ENCODE results near the gene POC5. TPM values are rescaled to one million over a fixed set of nuclear protein-coding genes. Genes with fewer than 3 reads are reported as not detected.

The POC5 gene
- total RNA-seq, 1 donor from 2014 or later, result 9.5 TPM

DNA sequence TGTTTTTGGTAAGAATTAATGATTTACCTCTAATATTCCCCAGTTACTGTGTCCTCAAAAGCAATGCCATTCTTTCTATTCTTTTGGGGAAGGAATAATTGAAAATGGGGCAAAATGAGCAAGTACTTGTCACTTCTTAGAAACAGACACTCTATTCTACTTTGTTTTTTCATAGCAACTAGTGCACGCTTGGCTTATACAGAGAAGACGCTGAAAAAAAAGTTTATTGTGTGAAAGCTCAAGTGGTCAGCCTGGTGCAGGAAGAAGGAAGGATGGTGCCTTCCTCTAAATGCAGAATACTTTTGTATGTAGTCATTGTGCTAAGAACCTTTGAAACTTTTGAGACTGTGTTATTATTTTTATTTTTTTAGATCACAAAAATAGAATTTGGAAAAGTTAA lies 76.4 kb downstream of the POC5 start:
- DNase-seq (ENCODE audit: low spot score), result no peak
- TF ChIP-seq, protein P1, sequence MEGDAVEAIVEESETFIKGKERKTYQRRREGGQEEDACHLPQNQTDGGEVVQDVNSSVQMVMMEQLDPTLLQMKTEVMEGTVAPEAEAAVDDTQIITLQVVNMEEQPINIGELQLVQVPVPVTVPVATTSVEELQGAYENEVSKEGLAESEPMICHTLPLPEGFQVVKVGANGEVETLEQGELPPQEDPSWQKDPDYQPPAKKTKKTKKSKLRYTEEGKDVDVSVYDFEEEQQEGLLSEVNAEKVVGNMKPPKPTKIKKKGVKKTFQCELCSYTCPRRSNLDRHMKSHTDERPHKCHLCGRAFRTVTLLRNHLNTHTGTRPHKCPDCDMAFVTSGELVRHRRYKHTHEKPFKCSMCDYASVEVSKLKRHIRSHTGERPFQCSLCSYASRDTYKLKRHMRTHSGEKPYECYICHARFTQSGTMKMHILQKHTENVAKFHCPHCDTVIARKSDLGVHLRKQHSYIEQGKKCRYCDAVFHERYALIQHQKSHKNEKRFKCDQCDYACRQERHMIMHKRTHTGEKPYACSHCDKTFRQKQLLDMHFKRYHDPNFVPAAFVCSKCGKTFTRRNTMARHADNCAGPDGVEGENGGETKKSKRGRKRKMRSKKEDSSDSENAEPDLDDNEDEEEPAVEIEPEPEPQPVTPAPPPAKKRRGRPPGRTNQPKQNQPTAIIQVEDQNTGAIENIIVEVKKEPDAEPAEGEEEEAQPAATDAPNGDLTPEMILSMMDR (IDR thresholded peaks at IDR 0.05; ENCODE audit: unreplicated experiment), result no peak
- H3K4me3 Mint-ChIP-seq (ENCODE audit: unreplicated experiment), result no peak overlapping the region
- no peaks in the 10 kb centered on the region for H3K27me3 Mint-ChIP-seq (ENCODE audit: unreplicated experiment)
- no peaks in the 10 kb centered on the region for H3K9me3 Mint-ChIP-seq (ENCODE audit: unreplicated experiment)
- peak overlapping the region; percentile 74 for H3K27ac Mint-ChIP-seq (ENCODE audit: unreplicated experiment)
- no peaks in the 10 kb centered on the region for H3K4me1 Mint-ChIP-seq (ENCODE audit: unreplicated experiment)
- H3K36me3 Mint-ChIP-seq (ENCODE audit: low read depth, unreplicated experiment), result peaks cover 3% of the 10 kb centered on the region

DNA sequence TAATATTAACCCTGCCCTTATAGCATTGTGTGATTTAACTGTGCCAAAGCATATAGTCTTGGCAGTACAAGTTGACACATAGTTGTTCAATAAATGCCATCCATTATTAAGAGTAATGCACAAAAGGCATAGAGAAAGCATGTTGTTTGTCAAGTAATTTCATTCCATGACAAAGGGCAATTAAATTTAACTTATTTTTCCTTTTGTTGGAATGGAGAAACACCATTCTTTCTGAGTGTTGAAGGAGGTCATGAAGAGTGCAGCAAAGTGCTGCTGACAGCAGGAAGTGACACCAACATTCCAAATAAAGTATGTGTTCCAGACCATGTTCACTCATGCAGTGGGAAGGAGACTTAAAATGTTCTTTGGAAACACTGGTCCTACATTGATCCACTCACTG lies 76.8 kb downstream of the POC5 start:
- TF ChIP-seq, protein P1 (IDR thresholded peaks at IDR 0.05; ENCODE audit: unreplicated experiment), result no peak
- no peaks in the 10 kb centered on the region for H3K27me3 Mint-ChIP-seq (ENCODE audit: unreplicated experiment)
- no peak for DNase-seq (ENCODE audit: low spot score)
- peaks cover 3% of the 10 kb centered on the region for H3K36me3 Mint-ChIP-seq (ENCODE audit: low read depth, unreplicated experiment)
- no peaks in the 10 kb centered on the region for H3K9me3 Mint-ChIP-seq (ENCODE audit: unreplicated experiment)
- no peak overlapping the region for H3K4me3 Mint-ChIP-seq (ENCODE audit: unreplicated experiment)
- no peaks in the 10 kb centered on the region for H3K4me1 Mint-ChIP-seq (ENCODE audit: unreplicated experiment)
- peak overlapping the region; percentile 85 for H3K27ac Mint-ChIP-seq (ENCODE audit: unreplicated experiment)

- no peak overlapping the region for H3K4me3 Mint-ChIP-seq (ENCODE audit: unreplicated experiment)
- no peaks in the 10 kb centered on the region for H3K9me3 Mint-ChIP-seq (ENCODE audit: unreplicated experiment)
- H3K4me1 Mint-ChIP-seq (ENCODE audit: unreplicated experiment), result no peaks in the 10 kb centered on the region
- TF ChIP-seq, protein P1 (IDR thresholded peaks at IDR 0.05; ENCODE audit: unreplicated experiment), result no peak
- H3K27ac Mint-ChIP-seq (ENCODE audit: unreplicated experiment), result peak overlapping the region; percentile 85
- no peak for DNase-seq (ENCODE audit: low spot score)
- H3K27me3 Mint-ChIP-seq (ENCODE audit: unreplicated experiment), result no peaks in the 10 kb centered on the region
- H3K36me3 Mint-ChIP-seq (ENCODE audit: low read depth, unreplicated experiment), result peaks cover 3% of the 10 kb centered on the region
These were observed 77.5 kb downstream of the POC5 start for GRCh38 chr5:75639535-75640311.

- Mint-ChIP-seq H3K27ac (ENCODE audit: unreplicated experiment) (no peak overlapping the region), H3K9me3 (ENCODE audit: unreplicated experiment) (no peaks in the 10 kb centered on the region), H3K27me3 (ENCODE audit: unreplicated experiment) (no peaks in the 10 kb centered on the region), H3K4me1 (ENCODE audit: unreplicated experiment) (no peaks in the 10 kb centered on the region), H3K4me3 (ENCODE audit: unreplicated experiment) (no peak overlapping the region), H3K36me3 (ENCODE audit: low read depth, unreplicated experiment) (peaks cover 3% of the 10 kb centered on the region)
- TF ChIP-seq, protein P1 (IDR thresholded peaks at IDR 0.05; ENCODE audit: unreplicated experiment), result no peak
- DNase-seq (ENCODE audit: low spot score), result no peak
These were observed 79.3 kb downstream of the POC5 start for GRCh38 chr5:75637949-75638348.

GRCh38 chr5:75632321-75632720 lies 84.9 kb downstream of the POC5 start:
- no peak overlapping the region for H3K4me3 Mint-ChIP-seq (ENCODE audit: unreplicated experiment)
- no peak for DNase-seq (ENCODE audit: low spot score)
- H3K9me3 Mint-ChIP-seq (ENCODE audit: unreplicated experiment), result no peaks in the 10 kb centered on the region
- peak overlapping the region; percentile 2 for H3K27ac Mint-ChIP-seq (ENCODE audit: unreplicated experiment)
- no peaks in the 10 kb centered on the region for H3K27me3 Mint-ChIP-seq (ENCODE audit: unreplicated experiment)
- TF ChIP-seq, protein P1 (IDR thresholded peaks at IDR 0.05; ENCODE audit: unreplicated experiment), result no peak
- no peaks in the 10 kb centered on the region for H3K4me1 Mint-ChIP-seq (ENCODE audit: unreplicated experiment)
- H3K36me3 Mint-ChIP-seq (ENCODE audit: low read depth, unreplicated experiment), result no peaks in the 10 kb centered on the region
